Activated T-helper 2 cell treated with anti-CD3 and anti-CD28 coated beads, Interferon-gamma antibody, Interleukin-2, Interleukin-4, amounts not matched to agents 10 μg/mL and 5 μg/mL and 100 μg/mL, durations not matched to agents 14 hours and 24 hours and 36 hours (primary cell): ENCODE measurements around the gene TGIF1. TPM values are rescaled to one million over a fixed set of nuclear protein-coding genes. Genes with fewer than 3 reads are reported as not detected.

ENCODE experiments used
- DNase-seq: peaks from one replicate; pipeline ENCODE4 v3.0.0; 2021; ENCODE audit warnings: low spot score
- H3K27ac Mint-ChIP-seq: one replicate; pipeline ENCODE4 v1.8.0; 2021; ENCODE audit warnings: mixed read lengths
- H3K27me3 Mint-ChIP-seq: one replicate; pipeline ENCODE4 v1.8.0; 2021; ENCODE audit warnings: low read depth, mixed read lengths
- H3K36me3 Mint-ChIP-seq: one replicate; pipeline ENCODE4 v1.8.0; 2021; ENCODE audit warnings: low read depth, mixed read lengths
- H3K4me1 Mint-ChIP-seq: one replicate; pipeline ENCODE4 v1.8.0; 2021; ENCODE audit warnings: low read depth, mixed read lengths
- H3K4me3 Mint-ChIP-seq: one replicate; pipeline ENCODE4 v1.8.0; 2021; ENCODE audit warnings: low read depth, mild to moderate bottlenecking, moderate library complexity, mixed read lengths
- H3K9me3 Mint-ChIP-seq: one replicate; pipeline ENCODE4 v1.8.0; 2021; ENCODE audit warnings: mixed read lengths
- intact Hi-C: fragments of 100-400 bp; cut with micrococcal nuclease; formaldehyde crosslinking; loops from one replicate; pipeline ENCODE4 v1.15.1; 2023
- total RNA-seq: library from RNA; stranded (reverse); gene quantifications from 2 replicates; pipeline ENCODE4 v1.2.3, GENCODE V29; 2022

TGIF1 gene
- total RNA-seq, 1 donor from 2014 or later = 53.5 TPM

DNA sequence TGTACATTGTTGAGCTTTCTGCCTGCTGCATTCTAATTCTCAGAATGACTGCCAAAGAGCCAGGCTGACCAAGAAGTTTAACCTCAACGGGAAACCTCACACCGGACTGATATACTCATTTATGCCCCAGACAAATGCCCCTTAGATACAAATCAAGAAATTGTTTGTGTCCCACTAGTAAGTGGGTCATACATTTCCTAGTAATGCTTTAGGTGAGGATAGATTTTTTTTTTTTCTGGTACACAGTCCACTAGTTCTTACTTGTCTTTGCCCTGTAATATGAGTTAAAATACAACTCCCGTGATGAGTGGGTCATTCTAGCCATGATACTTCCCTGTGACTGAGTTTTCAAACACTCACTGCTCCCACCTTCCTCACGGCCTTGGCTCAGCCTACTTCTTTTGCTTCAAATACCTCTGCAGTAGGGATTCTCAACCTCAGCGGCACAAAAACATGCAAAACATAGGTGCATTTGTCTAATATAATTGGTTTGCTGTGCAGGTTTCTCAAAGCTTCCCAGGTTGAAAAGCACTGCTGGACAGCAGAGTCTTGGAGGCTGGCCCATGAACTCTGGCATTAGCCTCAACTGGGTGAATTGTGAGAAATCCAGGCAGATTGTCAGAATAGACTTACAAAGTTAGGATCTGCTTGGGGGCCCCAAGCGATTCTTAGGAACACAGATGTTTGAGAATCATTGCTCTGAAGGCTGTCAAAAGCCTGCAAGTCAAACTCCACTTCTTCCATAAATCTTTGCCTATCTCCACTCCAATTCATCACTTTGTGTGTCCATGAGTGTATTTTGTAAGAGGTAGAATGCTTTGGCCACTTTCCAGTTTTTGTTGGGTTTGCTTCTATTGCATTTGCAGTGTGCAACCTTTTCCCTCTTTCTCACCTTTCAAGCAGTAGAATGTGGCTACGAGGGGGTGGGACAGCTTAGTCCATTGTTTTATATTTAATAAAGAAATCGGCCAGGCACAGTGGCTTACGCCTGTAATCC, 35.5 kb downstream of the TGIF1 start:
- DNase-seq = no peak
- peaks cover 13% of the 10 kb centered on the region for H3K27me3 Mint-ChIP-seq
- H3K27ac Mint-ChIP-seq = no peak overlapping the region
- no peak overlapping the region for H3K4me3 Mint-ChIP-seq
- H3K9me3 Mint-ChIP-seq = no peaks in the 10 kb centered on the region
- H3K4me1 Mint-ChIP-seq = peaks cover 1% of the 10 kb centered on the region
- no peaks in the 10 kb centered on the region for H3K36me3 Mint-ChIP-seq
- intact Hi-C loops = no loop called here

DNA sequence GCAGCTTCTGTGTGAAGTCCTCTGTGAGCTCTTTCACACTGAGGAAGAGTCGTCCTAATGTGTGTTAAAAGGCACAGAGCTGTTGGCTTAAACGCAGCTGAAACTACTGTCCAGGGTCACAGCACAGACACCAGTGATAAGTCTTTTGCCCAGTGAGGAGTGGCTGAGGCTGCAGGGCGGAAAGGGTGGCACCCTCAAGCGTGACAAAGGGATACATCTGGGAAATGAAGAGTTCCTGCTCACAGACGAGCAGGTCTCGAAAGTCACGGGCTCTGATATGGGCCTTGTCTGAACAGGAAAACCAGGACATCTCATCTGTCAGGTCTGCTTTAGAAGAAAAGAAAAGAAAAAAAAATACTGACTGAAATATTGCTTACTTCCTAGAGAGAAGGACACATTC, 36.5 kb downstream of the TGIF1 start:
- no peak overlapping the region for H3K27ac Mint-ChIP-seq
- intact Hi-C loops = no loop called here
- no peaks in the 10 kb centered on the region for H3K9me3 Mint-ChIP-seq
- no peak overlapping the region for H3K4me3 Mint-ChIP-seq
- no peaks in the 10 kb centered on the region for H3K36me3 Mint-ChIP-seq
- H3K27me3 Mint-ChIP-seq = peaks cover 15% of the 10 kb centered on the region
- no peak for DNase-seq
- H3K4me1 Mint-ChIP-seq = peaks cover 1% of the 10 kb centered on the region

DNA sequence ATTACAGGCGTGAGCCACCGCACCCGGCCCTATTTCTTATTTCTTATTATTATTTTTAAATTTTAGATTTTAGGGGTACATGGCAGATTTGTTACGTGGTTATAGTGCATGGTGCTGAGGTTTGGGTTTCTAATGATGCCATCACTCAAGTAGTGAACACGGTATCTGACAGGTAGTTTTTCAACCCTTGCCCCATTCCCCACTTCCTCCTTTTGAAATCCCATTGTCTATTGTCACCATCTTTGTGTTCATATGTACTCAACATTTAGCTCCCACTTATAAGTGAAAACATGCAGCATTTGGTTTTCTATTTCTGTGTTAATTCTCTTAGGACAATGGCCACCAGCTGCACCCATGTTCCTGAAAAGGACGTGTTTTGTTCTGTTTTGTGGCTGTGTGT, 39.5 kb downstream of the TGIF1 start:
- Mint-ChIP-seq H3K36me3 (no peaks in the 10 kb centered on the region), H3K9me3 (no peaks in the 10 kb centered on the region)
- intact Hi-C loops = no loop called here

DNA sequence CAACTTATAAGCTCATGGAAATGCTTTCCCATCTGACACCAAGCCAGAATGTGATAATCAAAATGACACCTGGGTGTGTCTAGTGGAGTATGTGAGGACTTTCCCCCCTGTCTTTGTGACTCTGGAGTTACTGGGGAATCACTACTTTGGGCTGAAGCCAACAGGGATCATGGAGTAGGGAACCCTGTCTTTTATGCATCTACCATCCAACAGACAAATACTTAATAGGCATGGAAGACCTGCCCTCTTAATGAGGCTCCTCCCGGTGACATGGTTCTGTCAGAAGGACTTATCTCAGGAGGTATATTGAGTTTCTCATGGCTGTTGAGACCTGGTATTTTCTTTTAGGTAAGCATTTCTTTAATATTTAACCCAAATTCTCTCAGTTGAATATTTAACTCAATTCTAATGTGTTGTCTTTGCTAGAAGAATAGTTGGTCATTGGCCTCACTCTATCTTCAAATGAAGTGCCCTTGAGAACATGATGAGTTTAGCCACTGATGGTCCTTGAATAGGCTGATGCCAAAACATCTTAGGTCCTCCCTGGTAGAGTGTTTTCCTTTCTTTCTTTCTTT, 42.1 kb downstream of the TGIF1 start:
- intact Hi-C loops = no loop called here
- H3K9me3 Mint-ChIP-seq = no peaks in the 10 kb centered on the region
- DNase-seq = no peak

More for the DNA sequence above, 39.5 kb downstream of the TGIF1 start:
- Mint-ChIP-seq H3K4me3 (no peak overlapping the region), H3K27ac (no peak overlapping the region), H3K27me3 (peaks cover 27% of the 10 kb centered on the region), H3K4me1 (peaks cover 3% of the 10 kb centered on the region)
- no peak for DNase-seq

DNA sequence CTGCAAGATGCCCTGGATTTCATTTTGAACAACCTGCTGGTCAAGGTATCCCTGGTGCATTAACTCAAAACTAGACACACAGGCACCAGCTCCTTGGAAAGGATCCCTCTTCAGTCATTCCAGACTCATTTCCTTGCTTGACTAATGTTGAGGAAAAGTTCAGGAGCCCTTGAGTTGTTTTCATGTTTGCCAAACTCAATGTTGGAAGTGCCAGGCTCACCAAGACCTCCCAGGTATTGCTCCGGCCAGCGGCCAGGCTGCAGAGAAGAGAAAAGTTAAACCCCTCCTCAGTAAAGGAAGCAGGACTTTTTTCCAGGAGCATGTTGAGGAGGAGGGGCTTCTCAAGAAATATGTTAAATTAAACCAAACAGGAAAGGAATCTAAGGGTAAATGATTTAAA, 42.7 kb downstream of the TGIF1 start:
- intact Hi-C loops = no loop called here
- H3K4me3 Mint-ChIP-seq = no peak overlapping the region
- no peaks in the 10 kb centered on the region for H3K9me3 Mint-ChIP-seq
- peaks cover 4% of the 10 kb centered on the region for H3K4me1 Mint-ChIP-seq
- no peak for DNase-seq
- no peaks in the 10 kb centered on the region for H3K36me3 Mint-ChIP-seq
- peaks cover 43% of the 10 kb centered on the region for H3K27me3 Mint-ChIP-seq
- no peak overlapping the region for H3K27ac Mint-ChIP-seq

More for the DNA sequence above, 42.1 kb downstream of the TGIF1 start:
- H3K4me1 Mint-ChIP-seq = peaks cover 4% of the 10 kb centered on the region
- no peak overlapping the region for H3K4me3 Mint-ChIP-seq
- H3K27ac Mint-ChIP-seq = no peak overlapping the region
- H3K36me3 Mint-ChIP-seq = no peaks in the 10 kb centered on the region
- peaks cover 40% of the 10 kb centered on the region for H3K27me3 Mint-ChIP-seq

DNA sequence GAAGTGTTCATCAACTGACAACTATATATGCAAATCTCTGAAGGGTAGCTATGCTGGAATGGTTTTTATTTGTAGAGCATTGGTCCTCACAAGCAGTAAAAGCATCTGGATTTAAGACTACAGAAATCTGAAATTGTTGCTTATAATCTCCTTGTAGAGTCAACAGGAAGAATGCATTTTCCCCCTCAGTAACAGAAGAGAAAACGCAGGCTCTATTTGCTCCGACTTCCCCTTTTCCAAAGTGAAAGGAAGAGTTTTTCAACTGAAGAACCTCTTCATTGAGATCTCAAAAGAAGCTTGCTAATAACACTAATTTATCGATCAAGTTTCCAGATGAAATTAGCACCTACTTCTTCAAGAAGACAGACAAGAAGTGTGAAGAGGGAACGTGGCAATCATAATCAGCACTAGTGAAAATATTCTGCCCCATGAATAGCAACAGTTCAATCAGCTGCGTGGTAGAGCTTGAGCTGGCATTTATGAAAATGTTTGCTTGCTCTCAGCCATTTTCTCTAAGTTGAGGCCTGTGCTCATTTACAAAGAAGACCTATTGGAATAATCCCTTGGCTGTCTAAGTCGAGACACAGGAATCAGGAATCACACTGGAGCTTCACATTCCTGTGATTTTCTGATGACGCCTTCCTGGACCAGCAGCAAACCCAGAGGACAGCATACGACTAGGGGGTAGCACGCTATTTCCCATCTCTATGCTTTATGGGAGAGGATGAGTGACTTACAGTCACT, 43.7 kb downstream of the TGIF1 start:
- H3K4me3 Mint-ChIP-seq = peak overlapping the region; percentile 45
- DNase-seq = no peak
- peaks cover 53% of the 10 kb centered on the region for H3K27me3 Mint-ChIP-seq
- intact Hi-C loops = no loop called here
- H3K27ac Mint-ChIP-seq = no peak overlapping the region
- no peaks in the 10 kb centered on the region for H3K36me3 Mint-ChIP-seq
- H3K9me3 Mint-ChIP-seq = no peaks in the 10 kb centered on the region
- H3K4me1 Mint-ChIP-seq = peaks cover 7% of the 10 kb centered on the region

DNA sequence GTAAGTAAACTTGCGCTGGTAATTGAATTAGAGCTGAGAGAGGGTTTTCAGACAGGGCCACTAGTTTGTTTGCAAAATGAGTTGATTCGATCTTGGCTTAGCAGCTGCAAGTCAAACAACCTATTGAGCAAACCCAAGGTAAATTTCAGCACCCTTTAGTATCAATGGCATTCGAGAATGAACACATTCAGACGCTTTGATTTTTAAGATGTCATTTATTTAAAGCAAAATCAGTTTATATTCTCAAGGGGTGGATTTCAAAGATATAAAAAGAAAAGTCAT, 44.2 kb downstream of the TGIF1 start:
- Mint-ChIP-seq H3K27me3 (peaks cover 54% of the 10 kb centered on the region), H3K4me1 (peaks cover 7% of the 10 kb centered on the region), H3K36me3 (no peaks in the 10 kb centered on the region), H3K27ac (no peak overlapping the region), H3K9me3 (no peaks in the 10 kb centered on the region), H3K4me3 (no peak overlapping the region)
- no peak for DNase-seq
- intact Hi-C loops = no loop called here

DNA sequence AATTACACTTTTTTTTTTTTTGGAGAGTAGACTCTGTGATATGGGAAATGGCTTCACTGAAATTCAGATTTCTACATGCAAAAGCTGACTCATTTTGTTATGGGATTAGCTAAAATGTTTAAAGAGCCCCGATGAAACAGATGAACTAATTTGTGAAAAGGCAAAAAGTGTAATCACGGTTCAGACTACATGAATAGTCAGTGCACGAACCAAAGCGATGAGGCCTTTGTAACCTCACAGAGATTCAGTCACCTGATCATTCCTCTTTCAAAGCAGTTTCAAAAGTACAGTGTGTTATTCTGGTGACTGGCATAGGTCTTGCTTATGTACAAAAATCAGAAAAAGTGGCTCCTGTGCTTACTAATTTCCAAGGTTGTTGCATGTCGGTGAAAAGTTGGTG, 44.6 kb downstream of the TGIF1 start:
- intact Hi-C loops = no loop called here
- DNase-seq = no peak
- peaks cover 58% of the 10 kb centered on the region for H3K27me3 Mint-ChIP-seq
- H3K36me3 Mint-ChIP-seq = no peaks in the 10 kb centered on the region
- no peaks in the 10 kb centered on the region for H3K9me3 Mint-ChIP-seq
- no peak overlapping the region for H3K4me3 Mint-ChIP-seq
- H3K27ac Mint-ChIP-seq = no peak overlapping the region
- peaks cover 10% of the 10 kb centered on the region for H3K4me1 Mint-ChIP-seq

DNA sequence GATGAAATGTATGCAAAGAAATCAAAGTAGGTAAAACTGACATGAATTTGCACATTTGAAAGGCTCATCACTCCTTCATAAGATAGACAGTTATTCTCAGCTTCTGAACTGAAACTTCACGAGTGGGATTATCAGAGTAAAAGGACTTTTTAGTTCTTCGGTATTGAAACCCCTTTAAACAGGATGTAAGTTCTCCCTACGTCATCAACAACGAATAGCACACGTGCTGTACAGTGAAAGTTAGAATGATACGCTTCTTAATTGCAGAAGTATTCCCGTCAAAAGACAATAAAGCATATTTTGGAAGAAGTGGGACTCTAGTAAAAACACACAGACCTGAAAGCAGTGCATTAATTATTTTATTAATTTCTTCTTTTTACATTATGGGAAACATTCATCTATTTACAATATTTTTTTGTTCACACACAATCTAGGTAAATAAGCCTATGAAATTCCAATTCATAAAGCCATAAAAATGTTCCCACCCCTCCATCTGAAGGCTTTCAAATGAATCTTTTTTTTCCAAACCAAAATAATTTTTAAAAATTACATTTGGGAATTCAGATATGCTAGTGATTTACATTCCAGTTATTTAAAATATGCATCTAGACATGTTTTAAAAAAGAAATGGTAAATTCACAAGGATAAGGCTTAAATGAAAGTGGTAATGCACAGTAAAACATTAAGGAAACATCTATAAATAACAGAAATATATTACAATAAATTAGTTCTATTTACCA, 45.9 kb downstream of the TGIF1 start:
- intact Hi-C loops = no loop called here
- peaks cover 14% of the 10 kb centered on the region for H3K4me1 Mint-ChIP-seq
- no peaks in the 10 kb centered on the region for H3K36me3 Mint-ChIP-seq
- H3K27ac Mint-ChIP-seq = no peak overlapping the region
- H3K4me3 Mint-ChIP-seq = no peak overlapping the region
- peaks cover 61% of the 10 kb centered on the region for H3K27me3 Mint-ChIP-seq
- H3K9me3 Mint-ChIP-seq = no peaks in the 10 kb centered on the region
- DNase-seq = no peak

DNA sequence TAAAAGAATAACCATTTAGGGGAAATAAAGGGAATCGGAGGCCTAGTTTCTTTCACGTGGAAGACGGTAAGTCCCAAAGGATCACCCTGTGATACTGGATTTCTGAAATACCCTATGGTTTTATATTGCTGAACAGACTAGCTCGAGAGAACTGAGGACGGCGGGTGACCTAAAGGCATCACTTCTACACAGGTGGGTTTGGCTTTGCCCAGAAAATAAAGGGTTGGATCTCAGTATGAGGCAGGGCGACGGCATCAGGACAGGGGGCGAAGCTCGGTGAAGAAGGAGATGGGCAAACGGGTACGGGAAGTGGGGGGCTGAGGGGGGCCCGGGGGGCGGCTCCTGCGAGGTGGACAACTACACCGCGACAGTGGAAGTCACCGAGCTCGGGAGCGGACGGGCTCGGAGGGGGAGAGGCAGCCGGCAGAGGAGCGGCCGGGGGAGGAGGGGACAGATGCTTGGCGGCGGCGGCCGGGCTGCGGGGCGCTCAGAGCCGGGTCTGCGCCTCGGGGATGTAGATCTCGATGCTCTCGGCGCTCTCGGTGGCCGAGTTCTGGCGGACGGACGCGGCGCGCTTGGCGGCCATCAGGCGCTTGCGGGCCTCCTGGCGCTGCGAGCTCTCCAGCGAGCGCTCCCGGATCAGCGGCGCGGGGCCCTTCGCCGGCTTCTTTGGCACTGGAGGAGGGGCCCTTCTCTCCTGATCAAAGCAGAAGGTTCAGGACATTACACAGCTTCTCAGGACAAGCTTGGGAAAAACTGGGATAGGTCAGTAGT, 48.9 kb downstream of the TGIF1 start:
- H3K4me1 Mint-ChIP-seq = peaks cover 12% of the 10 kb centered on the region
- intact Hi-C loops = no loop called here
- H3K27me3 Mint-ChIP-seq = peaks cover 63% of the 10 kb centered on the region
- DNase-seq = no peak
- H3K9me3 Mint-ChIP-seq = no peaks in the 10 kb centered on the region
- no peaks in the 10 kb centered on the region for H3K36me3 Mint-ChIP-seq
- peak overlapping the region; percentile 0 for H3K4me3 Mint-ChIP-seq
- no peak overlapping the region for H3K27ac Mint-ChIP-seq

DNA sequence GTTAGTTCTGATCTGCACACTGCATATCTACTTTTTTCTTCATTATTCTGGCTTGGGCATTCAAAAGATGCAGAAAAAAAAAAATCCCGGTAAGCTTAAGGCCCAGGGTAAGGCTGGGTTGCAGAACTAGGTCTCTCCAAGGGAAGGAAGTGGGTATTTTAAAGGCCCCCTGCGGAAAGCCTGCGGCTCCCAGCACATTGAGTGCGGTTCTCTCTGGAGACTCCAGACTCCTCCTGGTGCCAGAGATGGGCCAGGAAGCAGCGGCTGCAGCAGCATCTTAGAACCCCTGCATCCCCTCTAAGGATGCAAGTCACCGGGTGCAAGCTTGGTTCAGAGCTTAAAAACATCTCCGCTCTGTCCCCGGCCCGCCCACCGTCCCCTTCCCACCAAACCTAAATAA, 49.5 kb downstream of the TGIF1 start:
- peaks cover 59% of the 10 kb centered on the region for H3K27me3 Mint-ChIP-seq
- intact Hi-C loops = no loop called here
- H3K4me1 Mint-ChIP-seq = peaks cover 12% of the 10 kb centered on the region
- no peak for DNase-seq
- no peak overlapping the region for H3K27ac Mint-ChIP-seq
- peak overlapping the region; percentile 51 for H3K4me3 Mint-ChIP-seq
- no peaks in the 10 kb centered on the region for H3K36me3 Mint-ChIP-seq
- H3K9me3 Mint-ChIP-seq = no peaks in the 10 kb centered on the region

DNA sequence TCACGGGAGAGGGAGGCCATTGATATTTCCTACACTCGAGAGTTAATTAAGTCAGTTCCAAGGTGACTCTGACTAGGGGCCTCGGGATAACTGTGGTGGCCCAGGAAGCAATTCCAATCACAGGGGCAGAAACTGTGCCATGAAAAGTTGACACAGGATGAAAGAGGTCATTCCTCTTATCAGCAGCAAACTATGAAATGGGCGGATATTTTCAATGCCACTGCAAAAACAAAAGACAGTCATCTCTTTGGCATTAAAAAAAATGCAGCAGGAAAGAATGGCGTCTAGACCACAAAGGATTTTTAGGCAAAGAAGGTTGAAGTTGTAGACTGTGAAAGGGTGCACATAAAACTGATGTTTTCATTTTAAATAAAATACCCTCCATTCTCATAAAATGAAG, 50.0 kb downstream of the TGIF1 start:
- intact Hi-C loops = no loop called here
- H3K9me3 Mint-ChIP-seq = no peaks in the 10 kb centered on the region
- H3K36me3 Mint-ChIP-seq = no peaks in the 10 kb centered on the region
- peaks cover 12% of the 10 kb centered on the region for H3K4me1 Mint-ChIP-seq
- H3K27ac Mint-ChIP-seq = no peak overlapping the region
- DNase-seq = no peak
- no peak overlapping the region for H3K4me3 Mint-ChIP-seq
- peaks cover 57% of the 10 kb centered on the region for H3K27me3 Mint-ChIP-seq
